ENCODE data around the gene LIFR. TPM values are rescaled to one million over a fixed set of nuclear protein-coding genes. Genes with fewer than 3 reads are reported as not detected.

The LIFR gene
- total RNA-seq, 1 experiment from 2014 or later: 91.3 TPM

DNA sequence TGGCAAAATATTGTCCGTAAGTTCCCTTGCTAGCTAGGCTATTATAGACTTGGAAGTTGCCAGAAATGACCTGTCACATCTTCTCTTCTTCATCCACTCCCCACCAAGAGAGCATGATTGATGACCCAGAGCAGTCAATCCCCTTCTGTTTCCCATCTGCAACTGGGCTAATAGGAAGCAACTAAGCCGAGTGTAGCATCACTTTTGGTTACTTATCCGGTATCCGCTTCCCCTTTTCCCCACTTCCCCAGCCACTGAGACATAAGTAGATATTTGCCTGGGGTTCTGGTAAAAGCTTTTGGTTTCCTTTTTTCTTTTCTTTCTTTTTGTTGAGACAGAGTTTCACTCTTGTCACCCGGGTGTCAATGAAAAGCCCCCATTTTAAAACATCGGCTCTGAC is 29.4 kb upstream of the LIFR start:
- Histone ChIP-seq H3K27ac (ENCODE audit: low read length) (no peak overlapping the region), H3K36me3 (ENCODE audit: control insufficient read depth, insufficient read depth, low read length) (no peaks in the 10 kb centered on the region), H3K4me1 (ENCODE audit: control insufficient read depth, insufficient read depth, low read length) (no peaks in the 10 kb centered on the region; the same call in 1 of the 2 replicates), H3K9me3 (ENCODE audit: control insufficient read depth, insufficient read depth, low read depth, low read length) (no peaks in the 10 kb centered on the region), H3K27me3 (ENCODE audit: control insufficient read depth, insufficient read depth, low read length) (no peaks in the 10 kb centered on the region), H3K4me3 (ENCODE audit: low read depth in 2 of 2, low read length in 2 of 2) (no peak overlapping the region)
- POLR2A ChIA-PET: no interaction called here
- CTCF ChIA-PET: no interaction called here
- ATAC-seq: no peak
- DNase-seq (ENCODE audit: low read depth, low spot score): no peak
- in situ Hi-C loops (cut with HindIII; ENCODE audit: low pct_unique_long_range_greater_than_20kb, low sequenced_read_pairs) (no loop called here), intact Hi-C loops (cut with micrococcal nuclease; ENCODE audit: unreplicated experiment) (no loop called here)
- no peak for TF ChIP-seq SIN3A (IDR thresholded peaks at IDR 0.05; ENCODE audit: borderline replicate concordance, insufficient read depth, low read depth, low read length)
- TF ChIP-seq TCF7L2 (IDR thresholded peaks at IDR 0.05; ENCODE audit: low read depth, low read length): no peak
- TF ChIP-seq, protein P1, sequence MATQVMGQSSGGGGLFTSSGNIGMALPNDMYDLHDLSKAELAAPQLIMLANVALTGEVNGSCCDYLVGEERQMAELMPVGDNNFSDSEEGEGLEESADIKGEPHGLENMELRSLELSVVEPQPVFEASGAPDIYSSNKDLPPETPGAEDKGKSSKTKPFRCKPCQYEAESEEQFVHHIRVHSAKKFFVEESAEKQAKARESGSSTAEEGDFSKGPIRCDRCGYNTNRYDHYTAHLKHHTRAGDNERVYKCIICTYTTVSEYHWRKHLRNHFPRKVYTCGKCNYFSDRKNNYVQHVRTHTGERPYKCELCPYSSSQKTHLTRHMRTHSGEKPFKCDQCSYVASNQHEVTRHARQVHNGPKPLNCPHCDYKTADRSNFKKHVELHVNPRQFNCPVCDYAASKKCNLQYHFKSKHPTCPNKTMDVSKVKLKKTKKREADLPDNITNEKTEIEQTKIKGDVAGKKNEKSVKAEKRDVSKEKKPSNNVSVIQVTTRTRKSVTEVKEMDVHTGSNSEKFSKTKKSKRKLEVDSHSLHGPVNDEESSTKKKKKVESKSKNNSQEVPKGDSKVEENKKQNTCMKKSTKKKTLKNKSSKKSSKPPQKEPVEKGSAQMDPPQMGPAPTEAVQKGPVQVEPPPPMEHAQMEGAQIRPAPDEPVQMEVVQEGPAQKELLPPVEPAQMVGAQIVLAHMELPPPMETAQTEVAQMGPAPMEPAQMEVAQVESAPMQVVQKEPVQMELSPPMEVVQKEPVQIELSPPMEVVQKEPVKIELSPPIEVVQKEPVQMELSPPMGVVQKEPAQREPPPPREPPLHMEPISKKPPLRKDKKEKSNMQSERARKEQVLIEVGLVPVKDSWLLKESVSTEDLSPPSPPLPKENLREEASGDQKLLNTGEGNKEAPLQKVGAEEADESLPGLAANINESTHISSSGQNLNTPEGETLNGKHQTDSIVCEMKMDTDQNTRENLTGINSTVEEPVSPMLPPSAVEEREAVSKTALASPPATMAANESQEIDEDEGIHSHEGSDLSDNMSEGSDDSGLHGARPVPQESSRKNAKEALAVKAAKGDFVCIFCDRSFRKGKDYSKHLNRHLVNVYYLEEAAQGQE (IDR thresholded peaks at IDR 0.05; ENCODE audit: insufficient read depth in 1 of 2, low read depth in 2 of 2, low read length in 1 of 2): no peak
- no peak for TF ChIP-seq POLR2AphosphoS5 (IDR thresholded peaks at IDR 0.05; ENCODE audit: low read depth, low read length)
- TF ChIP-seq, protein P2, sequence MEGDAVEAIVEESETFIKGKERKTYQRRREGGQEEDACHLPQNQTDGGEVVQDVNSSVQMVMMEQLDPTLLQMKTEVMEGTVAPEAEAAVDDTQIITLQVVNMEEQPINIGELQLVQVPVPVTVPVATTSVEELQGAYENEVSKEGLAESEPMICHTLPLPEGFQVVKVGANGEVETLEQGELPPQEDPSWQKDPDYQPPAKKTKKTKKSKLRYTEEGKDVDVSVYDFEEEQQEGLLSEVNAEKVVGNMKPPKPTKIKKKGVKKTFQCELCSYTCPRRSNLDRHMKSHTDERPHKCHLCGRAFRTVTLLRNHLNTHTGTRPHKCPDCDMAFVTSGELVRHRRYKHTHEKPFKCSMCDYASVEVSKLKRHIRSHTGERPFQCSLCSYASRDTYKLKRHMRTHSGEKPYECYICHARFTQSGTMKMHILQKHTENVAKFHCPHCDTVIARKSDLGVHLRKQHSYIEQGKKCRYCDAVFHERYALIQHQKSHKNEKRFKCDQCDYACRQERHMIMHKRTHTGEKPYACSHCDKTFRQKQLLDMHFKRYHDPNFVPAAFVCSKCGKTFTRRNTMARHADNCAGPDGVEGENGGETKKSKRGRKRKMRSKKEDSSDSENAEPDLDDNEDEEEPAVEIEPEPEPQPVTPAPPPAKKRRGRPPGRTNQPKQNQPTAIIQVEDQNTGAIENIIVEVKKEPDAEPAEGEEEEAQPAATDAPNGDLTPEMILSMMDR (IDR thresholded peaks at IDR 0.05): no peak
- no TSS peak for BruUV-seq (replicated peaks)

DNA sequence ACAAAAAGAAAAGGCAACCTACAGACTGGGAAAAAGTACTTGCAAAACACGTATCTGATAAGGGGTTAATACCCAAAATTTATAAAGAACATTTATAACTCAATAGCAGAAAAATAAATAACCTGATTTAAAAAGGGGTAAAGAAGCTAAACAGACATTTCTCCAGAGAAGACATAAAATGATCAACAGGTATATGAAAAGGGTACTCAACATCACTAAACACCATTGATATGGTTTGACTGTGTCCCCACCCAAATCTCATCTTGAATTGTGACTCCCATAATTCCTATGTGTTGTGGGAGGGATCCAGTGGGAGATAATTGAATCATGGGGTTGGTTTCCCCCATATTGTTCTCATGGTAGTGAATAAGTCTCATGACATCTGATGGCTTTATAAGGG is 27.1 kb upstream of the LIFR start:
- Histone ChIP-seq H3K27me3 (ENCODE audit: control insufficient read depth, insufficient read depth, low read length) (no peaks in the 10 kb centered on the region), H3K9me3 (ENCODE audit: control insufficient read depth, insufficient read depth, low read depth, low read length) (no peaks in the 10 kb centered on the region), H3K36me3 (ENCODE audit: control insufficient read depth, insufficient read depth, low read length) (no peaks in the 10 kb centered on the region), H3K4me3 (ENCODE audit: low read depth in 2 of 2, low read length in 2 of 2) (no peak overlapping the region), H3K27ac (ENCODE audit: low read length) (no peak overlapping the region), H3K4me1 (ENCODE audit: control insufficient read depth, insufficient read depth, low read length) (no peaks in the 10 kb centered on the region; the same call in 1 of the 2 replicates)
- intact Hi-C loops (cut with micrococcal nuclease; ENCODE audit: unreplicated experiment): no loop called here
- in situ Hi-C loops (cut with HindIII; ENCODE audit: low pct_unique_long_range_greater_than_20kb, low sequenced_read_pairs): no loop called here
- BruUV-seq (replicated peaks): no TSS peak
- ChIA-PET CTCF (no interaction called here), POLR2A (no interaction called here)
- no peak for TF ChIP-seq TCF7L2 (IDR thresholded peaks at IDR 0.05; ENCODE audit: low read depth, low read length)
- TF ChIP-seq, protein P1 (IDR thresholded peaks at IDR 0.05; ENCODE audit: insufficient read depth in 1 of 2, low read depth in 2 of 2, low read length in 1 of 2): no peak
- no peak for TF ChIP-seq POLR2AphosphoS5 (IDR thresholded peaks at IDR 0.05; ENCODE audit: low read depth, low read length)
- TF ChIP-seq, protein P2 (IDR thresholded peaks at IDR 0.05): no peak
- TF ChIP-seq SIN3A (IDR thresholded peaks at IDR 0.05; ENCODE audit: borderline replicate concordance, insufficient read depth, low read depth, low read length): no peak
- ATAC-seq: no peak
- no peak for DNase-seq (ENCODE audit: low read depth, low spot score)
